Activated CD4-positive, alpha-beta T cell treated with anti-CD3 and anti-CD28 coated beads for 24 hours (primary cell): ENCODE data around the gene SERTAD3.

Experiments
- DNase-seq, 2 donors: peaks; one replicate each; pipeline ENCODE4 v3.0.0-alpha.2; 2020; ENCODE audit warnings: low read depth in 2 of 2

The SERTAD3 gene

GRCh38 chr19:40425450-40426287 is 18.5 kb downstream of the SERTAD3 start, which contains the start of gene SERTAD1:
Gene SERTAD1 (minus strand): TSS chr19:40425992. CDS start chr19:40423546, 2,446 bp downstream.
- DNase-seq, result peak; percentile 100

GRCh38 chr19:40424637-40425449 is 19.3 kb downstream of the SERTAD3 start:
- no peak for DNase-seq

- no peak for DNase-seq
Measured at GRCh38 chr19:40423938-40424337, 20.2 kb downstream of the SERTAD3 start.

GRCh38 chr19:40422748-40423566 is 21.2 kb downstream of the SERTAD3 start:
- DNase-seq, result no peak

- no peak for DNase-seq
Measured at GRCh38 chr19:40421993-40422747, 22.0 kb downstream of the SERTAD3 start.

GRCh38 chr19:40420766-40421765 is 23.1 kb downstream of the SERTAD3 start:
- peak; percentile 56 to 63 for DNase-seq

- no peak for DNase-seq
Measured at GRCh38 chr19:40420451-40420765, 23.7 kb downstream of the SERTAD3 start.

- no peak for DNase-seq
Measured at GRCh38 chr19:40419780-40420179, 24.4 kb downstream of the SERTAD3 start.

- no peak for DNase-seq
Measured at GRCh38 chr19:40419066-40419612, 25.0 kb downstream of the SERTAD3 start.

- no peak for DNase-seq
Measured at GRCh38 chr19:40418040-40418439, 26.1 kb downstream of the SERTAD3 start.

GRCh38 chr19:40417643-40417981 is 26.5 kb downstream of the SERTAD3 start:
- DNase-seq, result no peak

- no peak for DNase-seq
Measured at GRCh38 chr19:40416918-40417642, 27.1 kb downstream of the SERTAD3 start.

- no peak for DNase-seq
Measured at GRCh38 chr19:40415768-40416167, 28.4 kb downstream of the SERTAD3 start.

GRCh38 chr19:40414542-40415535 is 29.3 kb downstream of the SERTAD3 start:
- no peak for DNase-seq

GRCh38 chr19:40413291-40413845 is 30.8 kb downstream of the SERTAD3 start, which contains the start of gene PRX:
Gene PRX (minus strand): TSS chr19:40413378. CDS start chr19:40407932, 5,446 bp downstream.
- no peak for DNase-seq

GRCh38 chr19:40412866-40413265 is 31.3 kb downstream of the SERTAD3 start:
- DNase-seq, result no peak

GRCh38 chr19:40411958-40412499 is 32.1 kb downstream of the SERTAD3 start:
- DNase-seq, result no peak
